ENCODE results near the gene RPS16. TPM values are rescaled to one million over a fixed set of nuclear protein-coding genes. Genes with fewer than 3 reads are reported as not detected.

RPS16 gene
- 2,183 TPM for polyA plus RNA-seq (2013)

DNA sequence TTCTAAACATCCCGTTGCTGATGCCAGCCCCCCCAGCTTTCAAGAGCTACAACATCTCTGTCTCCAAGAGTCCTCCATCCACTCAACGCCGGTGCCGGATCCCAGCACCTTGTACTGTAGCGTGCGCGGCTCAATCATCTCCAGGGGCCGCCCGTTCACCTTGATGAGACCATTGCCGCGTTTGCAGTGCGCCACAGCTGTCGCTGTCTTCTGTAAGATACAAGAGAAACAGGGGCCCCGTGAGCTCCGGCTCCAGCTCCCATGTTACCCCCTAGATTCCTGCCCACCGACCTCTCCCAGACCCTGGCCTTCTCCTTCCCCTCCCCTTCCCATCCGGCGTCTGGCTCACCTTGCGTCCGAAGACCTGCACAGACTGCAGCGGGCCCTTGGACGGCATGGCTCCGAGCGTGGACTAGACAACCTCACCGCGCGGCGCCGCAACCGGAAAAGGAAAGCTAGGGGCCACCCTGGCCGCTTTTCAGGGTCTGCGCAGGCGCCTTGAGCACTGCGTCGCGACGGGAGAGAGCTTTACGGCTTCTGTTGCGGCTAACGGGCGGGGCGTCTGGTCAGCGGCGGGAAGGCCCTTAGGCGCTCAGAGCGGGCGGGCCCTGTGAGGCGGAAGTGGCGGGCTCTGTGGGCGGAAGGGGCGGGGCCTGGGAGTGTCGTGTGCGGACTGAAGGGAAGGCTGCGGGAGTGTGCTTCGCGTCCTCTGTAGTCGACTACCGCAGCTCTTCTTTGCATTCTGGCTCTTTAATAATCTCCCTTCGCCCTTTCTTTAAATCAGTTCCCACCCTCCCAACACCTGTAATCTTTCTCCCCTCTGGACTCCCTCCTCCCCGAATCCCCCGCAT lies at the start of gene RPS16:
Gene RPS16 (minus strand): TSS at position 451 of the 851 bp plus-strand sequence. CDS start 54 bp downstream, at position 397.
- POLR2A ChIA-PET, result interaction anchor here (0.6 to 1.8 kb wide), 14 partner anchors 9 to 98 kb away, joined by 3 to 16 read pairs (median 4); partner anchors contain the start of genes MED29, PAF1, PLEKHG2 and SUPT5H
- Histone ChIP-seq H3K27me3 (replicated peaks in 2 of 5; ENCODE audit: control insufficient read depth in 4 of 5, insufficient read depth in 5 of 5, low read length in 4 of 5) (no peaks in the 10 kb centered on the region), H3K27ac (ENCODE audit: insufficient read depth in 1 of 2, low read depth in 1 of 2, low read length in 2 of 2, poor library complexity in 1 of 2, severe bottlenecking in 2 of 2) (peak within 1 kb of the TSS; percentile 89 to 94), H3K4me1 (ENCODE audit: control extremely low read depth in 1 of 4, control insufficient read depth in 4 of 4, insufficient read depth in 4 of 4, low read length in 3 of 4) (peaks cover 4 to 33% (median 23%) of the 10 kb centered on the region in 4 experiments), H3K4me3 (ENCODE audit: control insufficient read depth in 1 of 7, extremely low read depth in 1 of 7, insufficient read depth in 4 of 7, low read depth in 2 of 7, low read length in 6 of 7) (peak within 1 kb of the TSS; percentile 90 to 99 (median 95)), H3K36me3 (ENCODE audit: control insufficient read depth in 4 of 4, insufficient read depth in 4 of 4, low read length in 3 of 4) (peaks cover 2 to 30% (median 27%) of the 10 kb centered on the region in 4 experiments), H3K9me3 (ENCODE audit: control extremely low read depth in 1 of 5, control insufficient read depth in 4 of 5, insufficient read depth in 2 of 5, low read depth in 1 of 5, low read length in 4 of 5) (no peaks in the 10 kb centered on the region)
- 0% methylated on average over 39 of the region's 61 CpGs for WGBS (ENCODE audit: insufficient coverage)
- CTCF ChIA-PET, result interaction anchor here (0.5 to 2.3 kb wide), 7 partner anchors 9 to 97 kb away, joined by 3 to 10 read pairs (median 3); partner anchors contain the start of genes EID2B and SUPT5H
- peak; percentile 98 to 99 (median 98) for DNase-seq

DNA sequence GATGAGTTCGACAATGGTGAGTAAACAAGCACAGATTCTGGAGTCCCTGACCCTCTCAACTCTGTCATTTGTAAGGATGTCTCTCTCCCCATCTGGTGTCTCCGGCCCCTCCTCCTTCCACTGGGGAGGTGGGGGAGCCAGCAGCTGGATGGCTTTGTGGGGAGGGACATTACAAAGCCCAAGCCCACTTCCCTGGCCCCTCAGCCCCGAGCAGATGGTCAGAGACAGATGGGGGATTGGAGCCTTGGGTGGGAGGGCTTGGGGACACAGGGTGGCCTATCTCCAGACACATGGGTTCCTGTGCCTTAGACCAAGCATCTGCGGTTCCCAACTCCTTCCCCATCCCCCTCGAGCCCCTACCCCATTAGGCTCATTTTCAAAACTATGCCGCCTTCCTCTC lies 47.4 kb upstream of the RPS16 start:
- H3K4me1 ChIP-seq (ENCODE audit: control extremely low read depth in 1 of 4, control insufficient read depth in 4 of 4, insufficient read depth in 4 of 4, low read length in 3 of 4), result peaks cover 0 to 24% (median 21%) of the 10 kb centered on the region in 4 experiments
- H3K27me3 ChIP-seq (replicated peaks in 2 of 5; ENCODE audit: control insufficient read depth in 4 of 5, insufficient read depth in 5 of 5, low read length in 4 of 5), result no peaks in the 10 kb centered on the region
- no peaks in the 10 kb centered on the region for H3K9me3 ChIP-seq (ENCODE audit: control extremely low read depth in 1 of 5, control insufficient read depth in 4 of 5, insufficient read depth in 2 of 5, low read depth in 1 of 5, low read length in 4 of 5)
- ChIA-PET CTCF (no interaction called here), POLR2A (no interaction called here)
- no peak overlapping the region for H3K27ac ChIP-seq (ENCODE audit: insufficient read depth in 1 of 2, low read depth in 1 of 2, low read length in 2 of 2, poor library complexity in 1 of 2, severe bottlenecking in 2 of 2)
- DNase-seq, result no peak
- no peak overlapping the region for H3K4me3 ChIP-seq (ENCODE audit: control insufficient read depth in 1 of 7, extremely low read depth in 1 of 7, insufficient read depth in 4 of 7, low read depth in 2 of 7, low read length in 6 of 7)
- H3K36me3 ChIP-seq (ENCODE audit: control insufficient read depth in 4 of 4, insufficient read depth in 4 of 4, low read length in 3 of 4), result peaks cover 2 to 43% (median 31%) of the 10 kb centered on the region in 4 experiments
- 100% methylated on average over 1 of the region's 6 CpGs for WGBS (ENCODE audit: insufficient coverage)

DNA sequence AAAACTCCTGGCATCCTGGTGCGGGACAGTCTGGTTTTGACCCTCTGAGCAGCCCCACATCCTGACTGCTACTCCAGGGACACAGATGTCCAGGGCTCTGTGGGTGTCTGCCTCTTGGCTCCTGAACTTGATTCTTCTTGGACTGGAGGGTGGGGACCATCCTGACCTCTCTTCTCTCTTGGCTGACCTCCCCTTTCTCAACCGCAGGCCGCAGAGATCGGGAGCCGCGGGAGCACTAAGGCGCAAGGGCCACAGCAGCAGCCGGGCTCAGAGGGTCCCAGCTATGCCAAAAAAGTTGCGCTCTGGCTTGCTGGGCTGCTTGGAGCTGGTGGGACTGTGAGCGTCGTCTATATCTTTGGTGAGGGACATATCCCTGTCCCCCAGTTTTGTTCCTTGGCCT lies 45.9 kb upstream of the RPS16 start:
- Histone ChIP-seq H3K36me3 (ENCODE audit: control insufficient read depth in 4 of 4, insufficient read depth in 4 of 4, low read length in 3 of 4) (peaks cover 2 to 34% (median 24%) of the 10 kb centered on the region in 4 experiments), H3K27me3 (replicated peaks in 2 of 5; ENCODE audit: control insufficient read depth in 4 of 5, insufficient read depth in 5 of 5, low read length in 4 of 5) (no peaks in the 10 kb centered on the region), H3K27ac (ENCODE audit: insufficient read depth in 1 of 2, low read depth in 1 of 2, low read length in 2 of 2, poor library complexity in 1 of 2, severe bottlenecking in 2 of 2) (peak overlapping the region; percentile 89 to 95), H3K4me3 (ENCODE audit: control insufficient read depth in 1 of 7, extremely low read depth in 1 of 7, insufficient read depth in 4 of 7, low read depth in 2 of 7, low read length in 6 of 7) (peak overlapping the region; percentile 65 to 99 (median 96)), H3K9me3 (ENCODE audit: control extremely low read depth in 1 of 5, control insufficient read depth in 4 of 5, insufficient read depth in 2 of 5, low read depth in 1 of 5, low read length in 4 of 5) (no peaks in the 10 kb centered on the region), H3K4me1 (ENCODE audit: control extremely low read depth in 1 of 4, control insufficient read depth in 4 of 4, insufficient read depth in 4 of 4, low read length in 3 of 4) (peaks cover 0 to 24% (median 21%) of the 10 kb centered on the region in 4 experiments)
- no peak for DNase-seq
- 87% methylated on average over 11 of the region's 11 CpGs for WGBS (ENCODE audit: insufficient coverage)
- ChIA-PET CTCF (interaction anchor here (1.0 kb wide), 1 partner anchor 16 kb away, joined by 3 read pairs; no protein-coding TSS in a partner anchor), POLR2A (no interaction called here)

DNA sequence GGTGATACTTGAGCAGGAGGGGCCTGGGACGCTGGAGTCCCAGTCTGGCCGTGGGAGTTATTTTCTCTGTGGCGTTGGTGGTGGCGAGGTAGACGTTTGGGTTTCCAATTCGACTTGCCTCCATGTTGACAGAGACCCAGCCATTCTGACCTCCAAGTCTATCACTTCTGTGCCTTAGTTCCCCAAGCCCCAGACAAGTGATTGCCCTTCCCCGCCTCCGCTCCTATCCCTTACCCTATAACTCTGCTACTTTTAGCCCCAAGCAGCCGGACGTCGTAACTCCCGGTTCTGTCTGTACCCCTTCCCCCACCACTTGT lies 45.4 kb upstream of the RPS16 start:
- WGBS (ENCODE audit: insufficient coverage), result 0% methylated on average over 12 of the region's 12 CpGs
- Histone ChIP-seq H3K27me3 (replicated peaks in 2 of 5; ENCODE audit: control insufficient read depth in 4 of 5, insufficient read depth in 5 of 5, low read length in 4 of 5) (no peaks in the 10 kb centered on the region), H3K9me3 (ENCODE audit: control extremely low read depth in 1 of 5, control insufficient read depth in 4 of 5, insufficient read depth in 2 of 5, low read depth in 1 of 5, low read length in 4 of 5) (no peaks in the 10 kb centered on the region), H3K4me3 (ENCODE audit: control insufficient read depth in 1 of 7, extremely low read depth in 1 of 7, insufficient read depth in 4 of 7, low read depth in 2 of 7, low read length in 6 of 7) (peak overlapping the region; percentile 65 to 99 (median 96)), H3K27ac (ENCODE audit: insufficient read depth in 1 of 2, low read depth in 1 of 2, low read length in 2 of 2, poor library complexity in 1 of 2, severe bottlenecking in 2 of 2) (peak overlapping the region; percentile 89 to 95), H3K36me3 (ENCODE audit: control insufficient read depth in 4 of 4, insufficient read depth in 4 of 4, low read length in 3 of 4) (peaks cover 2 to 34% (median 24%) of the 10 kb centered on the region in 4 experiments), H3K4me1 (ENCODE audit: control extremely low read depth in 1 of 4, control insufficient read depth in 4 of 4, insufficient read depth in 4 of 4, low read length in 3 of 4) (peaks cover 0 to 24% (median 21%) of the 10 kb centered on the region in 4 experiments)
- ChIA-PET CTCF (interaction anchor here (1.2 kb wide), 1 partner anchor 18 kb away, joined by 3 read pairs; no protein-coding TSS in a partner anchor), POLR2A (interaction anchor here (1.0 kb wide), 1 partner anchor 36 kb away, joined by 3 read pairs; the partner anchor contains the start of gene SUPT5H)
- peak in 1 of 3 donors; percentile 11 for DNase-seq

DNA sequence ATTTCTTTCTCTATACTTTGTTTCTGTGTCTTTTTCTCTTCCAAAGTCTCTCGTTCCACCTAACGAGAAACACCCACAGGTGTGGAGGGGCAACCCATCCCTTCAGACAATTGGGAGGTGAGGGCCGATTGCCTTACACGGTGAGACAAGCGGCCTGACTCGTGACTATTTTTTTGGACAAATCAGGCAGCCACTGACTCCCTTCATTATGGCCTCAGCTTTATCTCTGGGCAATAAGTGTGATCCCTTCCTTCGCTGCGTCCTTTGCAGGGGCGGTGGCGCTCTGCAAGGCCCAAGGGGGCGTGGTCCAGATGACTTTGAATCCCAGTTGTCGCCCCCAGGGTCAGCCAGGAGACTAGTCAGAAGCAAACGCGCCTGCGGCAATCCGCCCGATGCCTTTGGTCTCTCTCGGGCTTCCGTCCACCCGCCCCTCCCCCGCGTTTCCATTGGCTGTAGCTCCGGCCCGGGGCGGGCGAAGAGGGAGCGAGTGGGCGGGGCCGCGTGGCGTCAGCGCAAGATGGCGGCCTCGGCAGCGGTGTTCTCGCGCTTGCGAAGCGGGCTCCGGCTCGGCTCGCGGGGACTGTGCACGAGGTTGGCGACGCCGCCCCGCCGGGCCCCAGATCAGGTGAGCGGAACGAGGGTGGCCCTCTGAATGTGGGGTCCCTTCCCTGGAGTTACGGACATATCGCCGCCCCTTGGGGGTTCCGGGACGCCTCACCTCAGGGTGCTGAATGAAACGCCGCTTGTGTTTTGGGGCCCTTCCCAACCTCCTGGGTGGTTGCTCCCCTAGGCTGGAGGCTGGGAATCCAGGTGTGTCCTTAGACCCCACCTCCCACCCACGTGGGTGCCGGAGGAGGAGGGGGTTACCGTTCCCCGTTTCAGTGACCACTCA lies 44.8 kb upstream of the RPS16 start, which contains the start of gene TIMM50:
Gene TIMM50 (plus strand): TSS at position 502 of the 892 bp plus-strand sequence. CDS start 16 bp downstream, at position 518.
- Histone ChIP-seq H3K4me3 (ENCODE audit: control insufficient read depth in 1 of 7, extremely low read depth in 1 of 7, insufficient read depth in 4 of 7, low read depth in 2 of 7, low read length in 6 of 7) (peak within 1 kb of the TSS; percentile 65 to 99 (median 96)), H3K27me3 (replicated peaks in 2 of 5; ENCODE audit: control insufficient read depth in 4 of 5, insufficient read depth in 5 of 5, low read length in 4 of 5) (no peaks in the 10 kb centered on the region), H3K9me3 (ENCODE audit: control extremely low read depth in 1 of 5, control insufficient read depth in 4 of 5, insufficient read depth in 2 of 5, low read depth in 1 of 5, low read length in 4 of 5) (no peaks in the 10 kb centered on the region), H3K4me1 (ENCODE audit: control extremely low read depth in 1 of 4, control insufficient read depth in 4 of 4, insufficient read depth in 4 of 4, low read length in 3 of 4) (peaks cover 0 to 24% (median 21%) of the 10 kb centered on the region in 4 experiments), H3K36me3 (ENCODE audit: control insufficient read depth in 4 of 4, insufficient read depth in 4 of 4, low read length in 3 of 4) (peaks cover 2 to 34% (median 24%) of the 10 kb centered on the region in 4 experiments), H3K27ac (ENCODE audit: insufficient read depth in 1 of 2, low read depth in 1 of 2, low read length in 2 of 2, poor library complexity in 1 of 2, severe bottlenecking in 2 of 2) (peak within 1 kb of the TSS; percentile 89 to 95)
- ChIA-PET POLR2A (interaction anchor here (1.0 kb wide), 1 partner anchor 35 kb away, joined by 3 read pairs; the partner anchor contains the start of gene SUPT5H), CTCF (interaction anchor here (1.2 kb wide), 1 partner anchor 18 kb away, joined by 3 read pairs; no protein-coding TSS in a partner anchor)
- DNase-seq, result peak; percentile 95 to 97 (median 97)
- WGBS (ENCODE audit: insufficient coverage), result 1% methylated on average over 56 of the region's 62 CpGs

DNA sequence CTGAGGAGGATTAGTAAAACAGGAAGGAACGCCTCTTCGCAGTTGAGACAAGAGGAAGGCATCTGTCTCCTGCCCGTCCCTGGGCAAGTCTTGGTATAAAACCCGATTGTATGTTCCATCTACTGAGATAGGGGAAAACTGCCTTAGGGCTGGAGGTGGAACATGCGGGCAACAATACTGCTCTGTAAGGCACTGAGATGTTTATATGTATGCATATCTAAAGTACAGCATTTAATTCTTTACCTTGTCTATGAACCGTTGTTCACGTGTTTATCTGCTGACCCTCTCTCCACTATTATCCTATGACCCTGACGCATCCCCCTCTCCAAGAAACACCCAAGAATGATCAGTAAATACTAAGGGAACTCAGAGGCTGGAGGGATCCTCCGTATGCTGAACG lies 44.2 kb upstream of the RPS16 start:
- WGBS (ENCODE audit: insufficient coverage), result 49% methylated on average over 7 of the region's 10 CpGs
- DNase-seq, result no peak
- peaks cover 2 to 32% (median 23%) of the 10 kb centered on the region in 4 experiments for H3K36me3 ChIP-seq (ENCODE audit: control insufficient read depth in 4 of 4, insufficient read depth in 4 of 4, low read length in 3 of 4)
- ChIA-PET POLR2A (interaction anchor here (1.0 kb wide), 1 partner anchor 34 kb away, joined by 3 read pairs; the partner anchor contains the start of gene SUPT5H), CTCF (interaction anchor here (1.2 kb wide), 1 partner anchor 17 kb away, joined by 3 read pairs; no protein-coding TSS in a partner anchor)
- H3K4me3 ChIP-seq (ENCODE audit: control insufficient read depth in 1 of 7, extremely low read depth in 1 of 7, insufficient read depth in 4 of 7, low read depth in 2 of 7, low read length in 6 of 7), result peak overlapping the region in 6 of 7 experiments; percentile 85 to 99 (median 96)
- H3K9me3 ChIP-seq (ENCODE audit: control extremely low read depth in 1 of 5, control insufficient read depth in 4 of 5, insufficient read depth in 2 of 5, low read depth in 1 of 5, low read length in 4 of 5), result no peaks in the 10 kb centered on the region
- peaks cover 0 to 24% (median 21%) of the 10 kb centered on the region in 4 experiments for H3K4me1 ChIP-seq (ENCODE audit: control extremely low read depth in 1 of 4, control insufficient read depth in 4 of 4, insufficient read depth in 4 of 4, low read length in 3 of 4)
- no peaks in the 10 kb centered on the region for H3K27me3 ChIP-seq (replicated peaks in 2 of 5; ENCODE audit: control insufficient read depth in 4 of 5, insufficient read depth in 5 of 5, low read length in 4 of 5)
- peak overlapping the region in 1 of 2 experiments; percentile 95 for H3K27ac ChIP-seq (ENCODE audit: insufficient read depth in 1 of 2, low read depth in 1 of 2, low read length in 2 of 2, poor library complexity in 1 of 2, severe bottlenecking in 2 of 2)

Measured in common myeloid progenitor, CD34-positive (primary cell).